Measurements from ENCODE around the gene PHLDA2. TPM values are rescaled to one million over a fixed set of nuclear protein-coding genes. Genes with fewer than 3 reads are reported as not detected.
A peak's percentile ranks its signal among the peaks of the same experiment; 100 is the strongest.

Gene PHLDA2
- total and polyA plus RNA-seq, 9 of the 15 experiments (the other 6 are each of a cell fraction or from before 2014, with no cell fraction given): 0.43 to 42.4 (median 4.7) TPM

DNA sequence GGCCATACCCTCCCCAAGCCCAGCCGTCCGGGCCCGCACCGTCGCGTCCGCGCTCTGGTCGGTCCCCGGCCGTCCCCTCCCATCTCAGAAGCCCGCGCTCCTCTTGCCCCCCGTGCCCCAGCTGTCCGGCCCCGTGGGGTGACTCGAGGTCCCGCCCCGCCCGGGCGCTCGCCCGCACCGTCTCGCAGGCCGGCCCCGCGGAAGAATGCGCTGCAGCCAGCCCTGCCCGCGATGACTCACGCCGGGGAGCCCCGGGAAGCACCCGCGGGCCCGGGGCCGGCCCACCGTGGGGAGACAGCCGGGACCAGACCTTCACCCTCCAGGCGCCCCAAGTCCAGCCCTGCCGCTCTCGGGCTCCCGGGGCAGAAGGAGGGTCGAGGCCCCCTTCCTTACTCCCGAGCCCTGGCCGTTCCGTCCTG lies 320 bp upstream of the PHLDA2 start (continued):
- TF ChIP-seq RB1 (IDR thresholded peaks at IDR 0.05; ENCODE audit: low read depth): peak; percentile 65
- 0 out of 2 replicates have a peak, but pooled peaks have one; percentile 78 for TF ChIP-seq CBFB (CRISPR knock-in tag; IDR thresholded peaks at IDR 0.05)
- TF ChIP-seq ILK (tag; IDR thresholded peaks at IDR 0.05; ENCODE audit: borderline replicate concordance, low read depth): no peak
- TF ChIP-seq SIN3A (IDR thresholded peaks at IDR 0.05; ENCODE audit: borderline replicate concordance in 2 of 2, control insufficient read depth in 1 of 2, low read depth in 2 of 2, low read length in 2 of 2): 0 out of 4 replicates have a peak, but pooled peaks of 1 of the 2 experiments have one; percentile 51
- TF ChIP-seq BHLHE40 (IDR thresholded peaks at IDR 0.05; ENCODE audit: low read length): no peak
- no peak for TF ChIP-seq ZBED1 (IDR thresholded peaks at IDR 0.05)
- no peak for TF ChIP-seq THAP7 (CRISPR knock-in tag; IDR thresholded peaks at IDR 0.05)
- TF ChIP-seq FUS (optimal IDR thresholded peaks at IDR 0.05; ENCODE audit: low read depth, low read length): no peak
- TF ChIP-seq, protein P1, sequence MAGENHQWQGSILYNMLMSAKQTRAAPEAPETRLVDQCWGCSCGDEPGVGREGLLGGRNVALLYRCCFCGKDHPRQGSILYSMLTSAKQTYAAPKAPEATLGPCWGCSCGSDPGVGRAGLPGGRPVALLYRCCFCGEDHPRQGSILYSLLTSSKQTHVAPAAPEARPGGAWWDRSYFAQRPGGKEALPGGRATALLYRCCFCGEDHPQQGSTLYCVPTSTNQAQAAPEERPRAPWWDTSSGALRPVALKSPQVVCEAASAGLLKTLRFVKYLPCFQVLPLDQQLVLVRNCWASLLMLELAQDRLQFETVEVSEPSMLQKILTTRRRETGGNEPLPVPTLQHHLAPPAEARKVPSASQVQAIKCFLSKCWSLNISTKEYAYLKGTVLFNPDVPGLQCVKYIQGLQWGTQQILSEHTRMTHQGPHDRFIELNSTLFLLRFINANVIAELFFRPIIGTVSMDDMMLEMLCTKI (IDR thresholded peaks at IDR 0.05; ENCODE audit: partially characterized antibody): no peak
- TF ChIP-seq ZZZ3 (IDR thresholded peaks at IDR 0.05): no peak
- no peak for TF ChIP-seq NUFIP1 (IDR thresholded peaks at IDR 0.05; ENCODE audit: partially characterized antibody)
- no peak for TF ChIP-seq SRSF1 (IDR thresholded peaks at IDR 0.05; ENCODE audit: low read depth, low read length)
- no peak for TF ChIP-seq L3MBTL2 (IDR thresholded peaks at IDR 0.05)
- TF ChIP-seq NCOA2 (IDR thresholded peaks at IDR 0.05; ENCODE audit: partially characterized antibody in 2 of 2): no peak
- TF ChIP-seq ZNF436 (CRISPR knock-in tag; IDR thresholded peaks at IDR 0.05): no peak
- no peak for TF ChIP-seq ZNF253 (CRISPR knock-in tag; conservative IDR thresholded peaks at IDR 0.05)
- TF ChIP-seq, protein P2, sequence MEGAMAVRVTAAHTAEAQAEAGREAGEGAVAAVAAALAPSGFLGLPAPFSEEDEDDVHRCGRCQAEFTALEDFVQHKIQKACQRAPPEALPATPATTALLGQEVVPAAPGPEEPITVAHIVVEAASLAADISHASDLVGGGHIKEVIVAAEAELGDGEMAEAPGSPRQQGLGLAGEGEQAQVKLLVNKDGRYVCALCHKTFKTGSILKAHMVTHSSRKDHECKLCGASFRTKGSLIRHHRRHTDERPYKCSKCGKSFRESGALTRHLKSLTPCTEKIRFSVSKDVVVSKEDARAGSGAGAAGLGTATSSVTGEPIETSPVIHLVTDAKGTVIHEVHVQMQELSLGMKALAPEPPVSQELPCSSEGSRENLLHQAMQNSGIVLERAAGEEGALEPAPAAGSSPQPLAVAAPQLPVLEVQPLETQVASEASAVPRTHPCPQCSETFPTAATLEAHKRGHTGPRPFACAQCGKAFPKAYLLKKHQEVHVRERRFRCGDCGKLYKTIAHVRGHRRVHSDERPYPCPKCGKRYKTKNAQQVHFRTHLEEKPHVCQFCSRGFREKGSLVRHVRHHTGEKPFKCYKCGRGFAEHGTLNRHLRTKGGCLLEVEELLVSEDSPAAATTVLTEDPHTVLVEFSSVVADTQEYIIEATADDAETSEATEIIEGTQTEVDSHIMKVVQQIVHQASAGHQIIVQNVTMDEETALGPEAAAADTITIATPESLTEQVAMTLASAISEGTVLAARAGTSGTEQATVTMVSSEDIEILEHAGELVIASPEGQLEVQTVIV (CRISPR knock-in tag; IDR thresholded peaks at IDR 0.05; ENCODE audit: borderline replicate concordance): no peak
- TF ChIP-seq CTCF (IDR thresholded peaks at IDR 0.05 in 2 of 3, conservative IDR thresholded peaks at IDR 0.05 in 1 of 3; ENCODE audit: insufficient read depth in 2 of 3, low read depth in 1 of 3, low read length in 3 of 3): no peak
- TF ChIP-seq FIP1L1 (IDR thresholded peaks at IDR 0.05; ENCODE audit: low read depth, low read length, poor library complexity, severe bottlenecking): peak; percentile 49
- no peak for TF ChIP-seq EP400 (IDR thresholded peaks at IDR 0.05)
- no peak for TF ChIP-seq TCF7L2 (IDR thresholded peaks at IDR 0.05; ENCODE audit: low read depth, low read length)
- TF ChIP-seq, protein P3, sequence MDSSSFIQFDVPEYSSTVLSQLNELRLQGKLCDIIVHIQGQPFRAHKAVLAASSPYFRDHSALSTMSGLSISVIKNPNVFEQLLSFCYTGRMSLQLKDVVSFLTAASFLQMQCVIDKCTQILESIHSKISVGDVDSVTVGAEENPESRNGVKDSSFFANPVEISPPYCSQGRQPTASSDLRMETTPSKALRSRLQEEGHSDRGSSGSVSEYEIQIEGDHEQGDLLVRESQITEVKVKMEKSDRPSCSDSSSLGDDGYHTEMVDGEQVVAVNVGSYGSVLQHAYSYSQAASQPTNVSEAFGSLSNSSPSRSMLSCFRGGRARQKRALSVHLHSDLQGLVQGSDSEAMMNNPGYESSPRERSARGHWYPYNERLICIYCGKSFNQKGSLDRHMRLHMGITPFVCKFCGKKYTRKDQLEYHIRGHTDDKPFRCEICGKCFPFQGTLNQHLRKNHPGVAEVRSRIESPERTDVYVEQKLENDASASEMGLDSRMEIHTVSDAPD (CRISPR knock-in tag; IDR thresholded peaks at IDR 0.05): no peak

Data from K562 (cell line).